Spleen (tissue), 7 donors: ENCODE data around the gene PON3.

ENCODE experiments used
- CTCF ChIP-seq, 11 experiments: fragments of 200-600 bp in 7 of 11; fragments of 450-650 bp in 4 of 11; sonication (generic) in 4 of 11; IDR thresholded peaks in 8 of 11; conservative IDR thresholded peaks in 3 of 11; 1 replicate in 7 of 11; 2 replicates in 4 of 11; pipeline versions ENCODE4 v1.4.0 to v1.8.0; 2016 to 2021; ENCODE audit warnings: antibody characterized with exemption in 11 of 11, inconsistent platforms in 4 of 11, mild to moderate bottlenecking in 1 of 11
- POLR2A ChIP-seq, 3 donors: fragments of 450-650 bp; IDR thresholded peaks; one replicate each; pipeline ENCODE4 v1.5.1; 2017; ENCODE audit warnings: antibody characterized with exemption in 3 of 3, mild to moderate bottlenecking in 1 of 3
- POLR2AphosphoS5 ChIP-seq, 3 donors: sonication (generic); formaldehyde crosslinking; IDR thresholded peaks; one replicate each; pipeline ENCODE4 v1.5.1; 2017; ENCODE audit warnings: antibody characterized with exemption in 3 of 3
- donor health status: DM: no; HTN: no; CAD: no; lungs with moderate emphysema.
- donor health status: DM: no; HTN: no; CAD: no.
- donor health status: DM: no; HTN: no; CAD: no.

- TF ChIP-seq POLR2A (IDR thresholded peaks at IDR 0.05) (no peak), CTCF (IDR thresholded peaks at IDR 0.05 in 8 of 11, conservative IDR thresholded peaks at IDR 0.05 in 3 of 11) (no peak), POLR2AphosphoS5 (IDR thresholded peaks at IDR 0.05) (no peak)
Observed at GRCh38 chr7:95311389-95311788, 84.8 kb downstream of the PON3 start.
